Left colon (tissue), 2 donors: ENCODE measurements around the gene RBMS1. TPM values are rescaled to one million over a fixed set of nuclear protein-coding genes. Genes with fewer than 3 reads are reported as not detected.

Experiments used
- ATAC-seq: fragments of 200-7000 bp; cut with Tn5 transposase; one replicate; pipeline ENCODE4 v1.9.1; 2020; ENCODE audit warnings: mild to moderate bottlenecking, moderate library complexity
- DNase-seq, 2 donors: peaks; one replicate each; pipeline ENCODE4 v3.0.0-alpha.2; 2020
- intact Hi-C, 2 donors: fragments of 100-400 bp; cut with DNase I in 1 of 2; cut with micrococcal nuclease in 1 of 2; formaldehyde crosslinking; loops; one replicate each; pipeline versions ENCODE4 v1.11.2 to v1.14.0; 2022; cut with DNase I, micrococcal nuclease
- total RNA-seq, 2 donors: library from RNA; stranded (reverse); fragmentation: NEBNext Ultra II Directional; extraction: Animal tissue kit (Norgen Biotek cat#: 25700); gene quantifications; one replicate each; pipeline ENCODE4 v1.2.1, GENCODE V29; 2021
- donor health status: DM: no; HTN: no; CAD: no.
- donor health status: DM: yes; HTN: yes; CAD: no.

RBMS1 gene
- total RNA-seq, 2 donors from 2014 or later, result 7.5 to 18.6 TPM

- intact Hi-C loops, result no loop called here
- ATAC-seq (no peak), DNase-seq (no peak)
These were observed 185.1 kb downstream of the RBMS1 start for GRCh38 chr2:160308476-160308875.

GRCh38 chr2:160306985-160307384, 186.6 kb downstream of the RBMS1 start:
- DNase-seq (peak in 1 of 2 donors; percentile 32), ATAC-seq (no peak)
- intact Hi-C loops, result no loop called here

GRCh38 chr2:160305081-160305750, 188.4 kb downstream of the RBMS1 start:
- intact Hi-C loops, result no loop called here
- ATAC-seq, result no peak

GRCh38 chr2:160303527-160303926, 190.1 kb downstream of the RBMS1 start:
- ATAC-seq (no peak), DNase-seq (no peak)
- intact Hi-C loops, result no loop called here

More at GRCh38 chr2:160305081-160305750, 188.4 kb downstream of the RBMS1 start:
- DNase-seq, result no peak

GRCh38 chr2:160303076-160303475, 190.5 kb downstream of the RBMS1 start:
- ATAC-seq (no peak), DNase-seq (no peak)
- intact Hi-C loops, result no loop called here

- no peak for ATAC-seq
- intact Hi-C loops, result no loop called here
These were observed 192.2 kb downstream of the RBMS1 start for GRCh38 chr2:160301420-160301819.

GRCh38 chr2:160300203-160300602, 193.4 kb downstream of the RBMS1 start:
- intact Hi-C loops, result no loop called here
- DNase-seq, result no peak
- no peak for ATAC-seq

More at GRCh38 chr2:160301420-160301819, 192.2 kb downstream of the RBMS1 start:
- DNase-seq, result no peak

GRCh38 chr2:160299540-160299939, 194.1 kb downstream of the RBMS1 start:
- intact Hi-C loops, result no loop called here
- DNase-seq (no peak), ATAC-seq (no peak)

GRCh38 chr2:160298960-160299359, 194.6 kb downstream of the RBMS1 start:
- DNase-seq (no peak), ATAC-seq (no peak)
- intact Hi-C loops, result no loop called here

GRCh38 chr2:160295519-160296207, 197.9 kb downstream of the RBMS1 start:
- no peak for DNase-seq
- ATAC-seq, result no peak
- intact Hi-C loops, result no loop called here

- intact Hi-C loops, result no loop called here
These were observed 198.7 kb downstream of the RBMS1 start for GRCh38 chr2:160294889-160295288.

GRCh38 chr2:160294339-160294803, 199.2 kb downstream of the RBMS1 start:
- intact Hi-C loops, result no loop called here
- DNase-seq (peak in 1 of 2 donors; percentile 35), ATAC-seq (no peak)

More at GRCh38 chr2:160294889-160295288, 198.7 kb downstream of the RBMS1 start:
- ATAC-seq (no peak), DNase-seq (no peak)

GRCh38 chr2:160293391-160294091, 200.1 kb downstream of the RBMS1 start:
- DNase-seq, result no peak
- ATAC-seq, result no peak
- intact Hi-C loops, result no loop called here

- no peak for DNase-seq
- no peak for ATAC-seq
- intact Hi-C loops, result no loop called here
These were observed 201.4 kb downstream of the RBMS1 start for GRCh38 chr2:160292225-160292624.

GRCh38 chr2:160291382-160291781, 202.2 kb downstream of the RBMS1 start:
- intact Hi-C loops, result no loop called here
- no peak for ATAC-seq
- no peak for DNase-seq

GRCh38 chr2:160290598-160290997, 203.0 kb downstream of the RBMS1 start:
- ATAC-seq (no peak), DNase-seq (no peak)
- intact Hi-C loops, result no loop called here

GRCh38 chr2:160289831-160290230, 203.8 kb downstream of the RBMS1 start:
- ATAC-seq, result no peak
- intact Hi-C loops, result no loop called here
- no peak for DNase-seq

GRCh38 chr2:160289126-160289525, 204.5 kb downstream of the RBMS1 start:
- intact Hi-C loops, result no loop called here
- ATAC-seq (no peak), DNase-seq (no peak)

- intact Hi-C loops, result no loop called here
- ATAC-seq, result no peak
- no peak for DNase-seq
These were observed 205.3 kb downstream of the RBMS1 start for GRCh38 chr2:160288324-160288723.

GRCh38 chr2:160287476-160287875, 206.1 kb downstream of the RBMS1 start:
- intact Hi-C loops, result no loop called here
- no peak for DNase-seq
- no peak for ATAC-seq
